GM12865 (cell line): ENCODE measurements around the gene HNRNPC.

ENCODE experiments used
- DNase-seq: peaks from one replicate; pipeline ENCODE4 v3.0.0; 2010; ENCODE audit warnings: low read depth
- H3K4me3 ChIP-seq: 2 replicates; pipeline ENCODE4 v1.5.1; 2011; ENCODE audit warnings: mild to moderate bottlenecking, low read depth, low read length, control low read depth
- TF ChIP-seq, protein P1 (sequence below): IDR thresholded peaks from 2 replicates; pipeline ENCODE4 v1.5.1; 2011; ENCODE audit warnings: low read length, control low read depth, low read depth, inconsistent platforms; ENCODE audit not compliant: insufficient read depth; ENCODE audit errors: missing control alignments

Gene HNRNPC

DNA sequence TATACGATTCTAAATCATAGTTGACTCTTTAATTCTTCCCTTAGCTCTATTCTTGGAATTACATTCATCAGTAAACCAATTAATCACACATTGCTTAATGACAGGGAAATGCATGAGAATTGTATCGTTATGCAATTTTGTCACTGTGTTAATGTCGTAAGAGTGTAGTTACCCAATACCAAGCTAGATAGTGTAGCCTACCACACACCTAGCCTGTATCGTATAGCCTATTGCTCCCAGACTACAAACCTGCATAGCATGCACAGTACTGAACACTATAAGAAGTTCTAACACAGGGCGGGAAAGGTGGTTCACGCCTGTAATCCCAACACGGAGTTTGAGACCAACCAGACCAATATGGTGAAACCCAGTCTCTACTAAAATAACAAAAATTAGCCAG lies 24.7 kb downstream of the HNRNPC start:
- TF ChIP-seq, protein P1, sequence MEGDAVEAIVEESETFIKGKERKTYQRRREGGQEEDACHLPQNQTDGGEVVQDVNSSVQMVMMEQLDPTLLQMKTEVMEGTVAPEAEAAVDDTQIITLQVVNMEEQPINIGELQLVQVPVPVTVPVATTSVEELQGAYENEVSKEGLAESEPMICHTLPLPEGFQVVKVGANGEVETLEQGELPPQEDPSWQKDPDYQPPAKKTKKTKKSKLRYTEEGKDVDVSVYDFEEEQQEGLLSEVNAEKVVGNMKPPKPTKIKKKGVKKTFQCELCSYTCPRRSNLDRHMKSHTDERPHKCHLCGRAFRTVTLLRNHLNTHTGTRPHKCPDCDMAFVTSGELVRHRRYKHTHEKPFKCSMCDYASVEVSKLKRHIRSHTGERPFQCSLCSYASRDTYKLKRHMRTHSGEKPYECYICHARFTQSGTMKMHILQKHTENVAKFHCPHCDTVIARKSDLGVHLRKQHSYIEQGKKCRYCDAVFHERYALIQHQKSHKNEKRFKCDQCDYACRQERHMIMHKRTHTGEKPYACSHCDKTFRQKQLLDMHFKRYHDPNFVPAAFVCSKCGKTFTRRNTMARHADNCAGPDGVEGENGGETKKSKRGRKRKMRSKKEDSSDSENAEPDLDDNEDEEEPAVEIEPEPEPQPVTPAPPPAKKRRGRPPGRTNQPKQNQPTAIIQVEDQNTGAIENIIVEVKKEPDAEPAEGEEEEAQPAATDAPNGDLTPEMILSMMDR, result no peak
- no peak for DNase-seq
- H3K4me3 ChIP-seq, result no peak overlapping the region

DNA sequence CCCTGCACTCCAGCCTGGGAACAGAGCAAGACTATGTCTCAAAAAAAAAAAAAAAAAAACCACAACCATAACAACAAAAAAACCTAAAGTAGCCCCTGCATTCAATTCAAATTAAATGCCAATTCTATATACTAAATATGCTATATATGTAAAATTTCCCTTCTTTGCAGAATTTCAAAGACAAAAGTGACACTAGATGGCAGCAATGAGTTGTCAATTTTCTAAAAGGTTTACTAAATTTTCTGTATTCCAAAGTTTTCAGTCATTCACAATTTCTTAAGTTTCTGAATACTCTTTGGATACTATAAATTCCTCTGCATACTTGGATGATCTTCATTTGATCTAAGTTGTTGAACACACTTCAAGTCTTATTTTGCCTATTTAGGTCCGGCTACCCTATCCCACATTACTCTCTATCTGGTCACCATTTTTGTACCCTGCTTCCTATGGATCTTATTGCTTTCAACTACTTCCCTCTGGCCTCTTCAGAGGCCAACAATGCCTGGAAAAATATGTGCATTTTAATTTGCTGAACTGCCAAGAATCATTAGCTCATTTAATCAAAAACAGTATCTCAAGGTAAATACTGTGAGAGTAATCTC lies 27.9 kb downstream of the HNRNPC start:
- DNase-seq, result no peak
- TF ChIP-seq, protein P1, result peak; percentile 25
- H3K4me3 ChIP-seq, result no peak overlapping the region

DNA sequence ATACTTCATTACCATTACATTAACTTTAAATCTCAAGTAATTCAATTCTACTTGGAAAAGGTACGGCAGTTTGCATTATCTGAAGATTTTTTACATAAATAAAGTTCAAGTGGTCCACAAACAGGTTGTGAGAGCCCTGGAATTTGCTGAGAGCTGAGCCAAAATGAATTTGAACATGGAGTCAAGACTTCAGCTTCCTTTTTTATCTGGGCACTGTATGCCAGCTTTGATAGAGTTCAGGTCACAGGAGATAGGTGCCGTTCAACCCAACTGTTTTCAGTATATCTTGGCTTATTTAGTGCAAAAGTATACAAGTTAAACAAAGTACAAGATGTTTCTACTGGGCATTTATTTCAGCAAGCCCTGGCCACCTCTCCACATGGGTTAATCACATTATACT lies 28.8 kb downstream of the HNRNPC start:
- TF ChIP-seq, protein P1, result no peak
- DNase-seq, result no peak
- H3K4me3 ChIP-seq, result no peak overlapping the region

DNA sequence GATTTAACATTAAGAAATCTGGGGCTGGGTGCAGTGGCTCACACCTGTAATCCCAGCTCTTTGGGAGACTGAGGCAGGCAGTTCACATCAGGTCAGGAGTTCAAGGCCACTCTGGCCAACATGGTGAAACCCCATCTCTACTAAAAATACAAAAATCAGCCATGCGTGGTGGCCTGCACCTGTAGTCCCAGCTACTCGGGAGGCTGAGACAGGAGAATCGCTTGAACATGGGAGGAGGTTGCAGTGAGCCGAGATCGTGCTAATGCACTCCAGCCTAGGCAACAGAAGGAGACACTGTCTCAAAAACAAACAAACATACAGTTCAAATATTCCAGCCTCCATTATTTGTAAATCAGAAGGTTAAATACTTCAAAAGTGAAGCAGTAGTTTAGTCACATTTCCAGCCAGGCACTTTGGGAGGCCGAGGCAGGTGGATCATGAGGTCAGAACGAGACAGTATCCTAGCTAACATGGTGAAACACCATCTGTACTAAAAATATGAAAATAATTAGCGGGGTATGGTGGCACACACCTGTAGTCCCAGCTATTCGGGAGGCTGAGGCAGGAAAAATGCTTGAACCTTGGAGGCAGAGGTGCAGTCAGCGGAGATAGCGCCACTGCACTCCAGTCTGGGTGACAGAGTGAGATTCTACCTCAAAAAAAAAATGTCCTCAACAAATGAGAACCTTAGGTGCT lies 30.3 kb downstream of the HNRNPC start:
- TF ChIP-seq, protein P1, result no peak
- no peak overlapping the region for H3K4me3 ChIP-seq

DNA sequence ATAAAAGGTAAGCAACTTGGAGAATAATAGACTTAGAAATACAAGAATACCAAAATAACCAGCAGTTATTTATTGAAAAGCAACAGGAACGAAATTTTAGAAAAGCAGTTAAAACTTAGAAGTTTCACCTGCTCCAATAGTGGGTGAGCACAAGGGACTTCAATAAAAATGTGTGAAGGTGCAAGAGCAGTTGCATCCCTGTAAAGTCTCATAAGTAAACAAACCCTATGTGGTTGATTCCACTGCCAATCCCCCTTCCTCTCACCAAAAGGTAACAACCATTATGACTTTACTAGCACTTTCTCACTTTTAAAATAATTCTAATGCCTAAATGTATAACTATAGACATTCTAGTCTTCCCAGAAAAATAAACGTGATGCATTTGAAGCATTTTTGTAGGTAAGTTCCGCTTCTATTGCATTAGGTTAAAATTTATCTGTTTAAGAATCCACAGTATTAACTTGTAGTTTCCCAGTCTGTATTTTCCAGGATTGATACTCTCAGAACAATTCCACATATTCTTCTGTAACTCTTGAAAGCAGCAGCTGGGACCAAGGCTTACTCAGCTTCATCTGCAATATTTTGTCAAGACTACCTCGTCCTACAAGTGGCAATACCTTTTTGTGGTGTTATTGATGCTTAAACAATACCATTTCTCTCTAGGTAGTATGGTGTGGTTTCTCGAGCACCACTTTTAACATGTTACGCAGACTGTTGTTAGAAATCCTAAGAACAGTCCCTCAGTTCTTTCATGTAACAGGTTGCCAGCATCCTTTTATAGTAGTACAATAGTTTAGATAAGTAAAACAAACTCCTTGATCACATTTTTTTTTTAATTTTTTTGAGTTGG lies 32.1 kb downstream of the HNRNPC start:
- TF ChIP-seq, protein P1, result no peak
- no peak for DNase-seq
- H3K4me3 ChIP-seq, result no peak overlapping the region

More for the DNA sequence above, 30.3 kb downstream of the HNRNPC start:
- DNase-seq, result no peak

DNA sequence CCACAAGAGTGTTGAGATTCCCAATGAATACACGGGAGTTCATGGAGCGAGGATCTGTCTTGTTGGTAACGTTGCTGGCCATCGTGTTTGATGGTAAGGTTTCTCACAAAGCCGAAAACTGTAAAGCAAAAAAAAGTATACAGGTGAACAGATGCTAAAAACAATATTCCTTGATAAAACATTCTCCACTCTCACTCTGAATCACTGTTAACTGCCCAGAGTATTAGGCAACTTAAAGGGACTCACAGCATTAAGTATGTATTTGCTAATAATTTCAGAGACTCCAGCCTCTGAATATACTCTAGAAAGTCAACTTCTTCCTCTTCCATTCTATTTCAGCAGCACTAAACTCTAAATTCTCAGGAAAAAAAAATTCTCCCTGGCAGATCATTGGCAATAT lies 35.1 kb downstream of the HNRNPC start:
- TF ChIP-seq, protein P1, result no peak
- H3K4me3 ChIP-seq, result no peak overlapping the region
- DNase-seq, result no peak
